Measurements from ENCODE around the gene OTOG. TPM values are rescaled to one million over a fixed set of nuclear protein-coding genes. Genes with fewer than 3 reads are reported as not detected.

OTOG gene
- total RNA-seq, 1 donor from 2014 or later = not detected

GRCh38 chr11:17694494-17695110, 147.5 kb downstream of the OTOG start:
- Mint-ChIP-seq H3K36me3 (ENCODE audit: low read depth) (no peaks in the 10 kb centered on the region), H3K4me3 (ENCODE audit: low read depth) (no peak overlapping the region), H3K27me3 (ENCODE audit: low read depth) (peaks cover 44% of the 10 kb centered on the region), H3K9me3 (no peaks in the 10 kb centered on the region), H3K4me1 (ENCODE audit: low read depth) (no peaks in the 10 kb centered on the region), H3K27ac (no peak overlapping the region)
- intact Hi-C loops (cut with micrococcal nuclease) = no loop called here
- DNase-seq (ENCODE audit: low spot score) = no peak

GRCh38 chr11:17695454-17696441, 148.7 kb downstream of the OTOG start:
- Mint-ChIP-seq H3K27me3 (ENCODE audit: low read depth) (peaks cover 44% of the 10 kb centered on the region), H3K9me3 (no peaks in the 10 kb centered on the region), H3K4me3 (ENCODE audit: low read depth) (no peak overlapping the region), H3K4me1 (ENCODE audit: low read depth) (no peaks in the 10 kb centered on the region), H3K36me3 (ENCODE audit: low read depth) (no peaks in the 10 kb centered on the region), H3K27ac (no peak overlapping the region)
- intact Hi-C loops (cut with micrococcal nuclease) = no loop called here
- DNase-seq (ENCODE audit: low spot score) = no peak

GRCh38 chr11:17696741-17697140, 149.7 kb downstream of the OTOG start:
- Mint-ChIP-seq H3K27me3 (ENCODE audit: low read depth) (peaks cover 43% of the 10 kb centered on the region), H3K4me1 (ENCODE audit: low read depth) (no peaks in the 10 kb centered on the region), H3K36me3 (ENCODE audit: low read depth) (no peaks in the 10 kb centered on the region), H3K9me3 (no peaks in the 10 kb centered on the region), H3K27ac (no peak overlapping the region), H3K4me3 (ENCODE audit: low read depth) (no peak overlapping the region)
- DNase-seq (ENCODE audit: low spot score) = no peak
- intact Hi-C loops (cut with micrococcal nuclease) = no loop called here

Other genes with a start within 250 kb of the OTOG start
- 10.0 and 11.4 TPM in 2 replicates for gene NCR3LG1, start 195.5 kb upstream of the OTOG start, total RNA-seq
- 0.83 and 0.91 TPM in 2 replicates for gene KCNJ11, start 158.6 kb upstream of the OTOG start, total RNA-seq
- 0.30 TPM in 1 of 2 replicates, not detected in the other for gene ABCC8, start 70.4 kb upstream of the OTOG start, total RNA-seq
- not detected in 2 replicates for gene USH1C, start 2.8 kb upstream of the OTOG start, total RNA-seq
- not detected in 2 replicates for gene MYOD1, start 172.3 kb downstream of the OTOG start, total RNA-seq
- not detected in 2 replicates for gene KCNC1, start 187.5 kb downstream of the OTOG start, total RNA-seq